Activated T-helper 17 cell treated with anti-CD3 and anti-CD28 coated beads, Interleukin-2, amount 50 U/mL, for 72 hours (primary cell): ENCODE measurements around the gene SLX9. TPM values are rescaled to one million over a fixed set of nuclear protein-coding genes. Genes with fewer than 3 reads are reported as not detected.

Source experiments
- ATAC-seq: fragments of 150-1000 bp; cut with Tn5 transposase; replicated peaks from 2 replicates; pipeline ENCODE4 v1.10.0; 2021; ENCODE audit warnings: mild to moderate bottlenecking, moderate library complexity
- H3K27ac Mint-ChIP-seq: one replicate; pipeline ENCODE4 v1.8.0; 2022; ENCODE audit warnings: mixed read lengths
- H3K27me3 Mint-ChIP-seq: one replicate; pipeline ENCODE4 v1.8.0; 2022; ENCODE audit warnings: mixed read lengths
- H3K36me3 Mint-ChIP-seq: one replicate; pipeline ENCODE4 v1.8.0; 2022; ENCODE audit warnings: low read depth, mild to moderate bottlenecking, mixed read lengths
- H3K4me1 Mint-ChIP-seq: one replicate; pipeline ENCODE4 v1.8.0; 2022; ENCODE audit warnings: mixed read lengths
- H3K4me3 Mint-ChIP-seq: one replicate; pipeline ENCODE4 v1.8.0; 2022; ENCODE audit warnings: mild to moderate bottlenecking, mixed read lengths
- H3K9me3 Mint-ChIP-seq: one replicate; pipeline ENCODE4 v1.8.0; 2022; ENCODE audit warnings: mixed read lengths
- total RNA-seq, 2 donors: library from RNA; stranded (reverse); gene quantifications; one replicate each; pipeline ENCODE4 v1.2.3, GENCODE V29; 2022

The SLX9 gene
- total RNA-seq, 2 donors from 2014 or later: 28.6 to 56.7 TPM

DNA sequence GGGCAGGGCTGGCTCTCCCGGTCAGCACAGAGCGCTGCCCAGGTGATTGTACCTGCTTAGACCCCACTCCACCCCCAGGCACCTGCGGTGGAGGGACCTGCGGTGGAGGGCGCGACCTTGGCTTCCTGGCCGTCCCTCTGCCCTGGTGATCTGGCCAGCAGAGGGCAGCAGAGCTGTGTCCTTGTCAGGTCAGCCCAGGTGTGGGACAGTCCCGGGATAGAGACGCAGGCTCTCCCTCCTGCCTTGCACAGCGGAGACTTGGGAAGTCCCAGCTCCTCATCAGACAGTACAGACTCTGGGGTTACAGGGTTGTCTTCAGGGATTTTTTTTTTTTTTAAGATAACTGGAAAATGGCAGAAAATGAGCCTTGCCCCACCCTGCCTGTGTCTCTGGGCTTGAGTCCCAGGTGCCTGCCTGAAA is 10.0 kb downstream of the SLX9 start:
- H3K4me3 Mint-ChIP-seq: no peak overlapping the region
- H3K27me3 Mint-ChIP-seq: no peaks in the 10 kb centered on the region
- no peaks in the 10 kb centered on the region for H3K9me3 Mint-ChIP-seq
- peak; percentile 96 for ATAC-seq
- no peak overlapping the region for H3K27ac Mint-ChIP-seq
- peaks cover 26% of the 10 kb centered on the region for H3K36me3 Mint-ChIP-seq
- no peaks in the 10 kb centered on the region for H3K4me1 Mint-ChIP-seq

- no peak overlapping the region for H3K27ac Mint-ChIP-seq
- no peak overlapping the region for H3K4me3 Mint-ChIP-seq
- H3K4me1 Mint-ChIP-seq: no peaks in the 10 kb centered on the region
- no peak for ATAC-seq
- H3K36me3 Mint-ChIP-seq: peaks cover 26% of the 10 kb centered on the region
- H3K27me3 Mint-ChIP-seq: no peaks in the 10 kb centered on the region
- H3K9me3 Mint-ChIP-seq: no peaks in the 10 kb centered on the region
These were observed 10.5 kb downstream of the SLX9 start for GRCh38 chr21:44950351-44950750.

- Mint-ChIP-seq H3K27me3 (no peaks in the 10 kb centered on the region), H3K4me1 (peaks cover 4% of the 10 kb centered on the region), H3K9me3 (no peaks in the 10 kb centered on the region), H3K4me3 (no peak overlapping the region), H3K27ac (no peak overlapping the region), H3K36me3 (peaks cover 27% of the 10 kb centered on the region)
- no peak for ATAC-seq
These were observed 11.5 kb downstream of the SLX9 start for GRCh38 chr21:44951186-44951915.

DNA sequence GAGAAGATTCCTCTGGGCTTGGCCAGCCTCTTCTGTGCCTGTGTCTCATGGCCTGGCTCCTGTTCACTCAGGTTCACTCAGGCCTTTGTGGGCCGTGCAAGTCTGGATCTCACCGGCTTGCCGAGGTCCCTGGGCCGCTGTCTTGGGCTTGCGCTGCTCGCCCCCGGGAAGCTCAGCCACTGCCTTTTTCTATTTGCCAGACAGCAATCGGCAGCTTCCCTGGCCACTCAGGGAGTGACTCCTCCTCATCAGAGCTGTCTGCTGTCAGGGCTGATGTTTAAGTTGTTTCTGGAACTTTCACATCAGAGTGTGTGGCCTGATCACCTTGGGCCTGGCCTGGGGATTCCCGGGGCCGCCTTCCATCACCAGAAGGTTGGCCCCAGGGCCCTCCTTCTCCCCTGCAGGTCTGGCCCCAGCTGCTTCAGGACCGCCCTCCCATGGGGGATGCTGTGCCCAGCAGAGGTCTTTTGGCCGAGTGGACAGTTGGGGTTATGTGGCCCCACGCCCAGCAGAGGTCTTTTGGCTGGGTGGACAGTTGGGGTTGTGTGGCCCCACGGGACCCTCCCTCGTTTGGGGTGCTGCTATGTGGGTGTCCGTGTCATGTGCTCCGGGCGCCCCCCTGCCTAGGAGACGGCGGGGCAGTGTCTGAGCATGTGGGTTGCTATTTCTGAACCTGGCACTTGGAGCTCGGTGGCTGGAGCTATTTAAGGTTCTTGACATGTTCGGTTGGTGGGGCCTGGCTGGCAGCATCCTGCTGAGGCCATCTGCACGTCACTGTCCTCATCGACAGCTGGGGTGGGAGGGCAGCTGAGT is 12.5 kb downstream of the SLX9 start:
- Mint-ChIP-seq H3K4me3 (no peak overlapping the region), H3K9me3 (no peaks in the 10 kb centered on the region), H3K27ac (no peak overlapping the region), H3K27me3 (no peaks in the 10 kb centered on the region), H3K36me3 (peaks cover 35% of the 10 kb centered on the region), H3K4me1 (peaks cover 4% of the 10 kb centered on the region)
- ATAC-seq: no peak

- Mint-ChIP-seq H3K9me3 (no peaks in the 10 kb centered on the region), H3K4me1 (peaks cover 4% of the 10 kb centered on the region), H3K4me3 (no peak overlapping the region), H3K27me3 (no peaks in the 10 kb centered on the region), H3K27ac (no peak overlapping the region), H3K36me3 (peaks cover 42% of the 10 kb centered on the region)
- no peak for ATAC-seq
These were observed 13.2 kb downstream of the SLX9 start for GRCh38 chr21:44952929-44953627.

DNA sequence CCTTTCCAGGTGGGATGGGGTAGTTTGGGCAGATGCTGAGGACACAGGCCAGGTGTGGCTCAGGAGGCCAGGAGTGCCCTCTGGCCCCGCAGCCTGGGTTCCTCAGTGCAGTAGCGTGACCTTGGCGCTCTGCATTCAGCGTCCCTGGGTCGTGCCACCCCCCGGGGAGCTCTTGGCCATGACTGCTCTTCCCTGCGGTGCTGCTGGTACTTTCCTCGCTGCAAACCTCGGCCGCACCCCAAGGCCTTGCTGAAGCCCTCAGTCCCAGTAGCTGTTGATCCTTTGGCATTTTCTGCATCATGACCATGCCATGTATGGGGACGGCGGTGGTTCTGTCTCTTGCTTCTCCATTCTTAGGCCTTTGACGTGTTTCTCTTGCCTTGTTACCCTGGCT is 13.8 kb downstream of the SLX9 start:
- ATAC-seq: no peak
- no peaks in the 10 kb centered on the region for H3K27me3 Mint-ChIP-seq
- no peaks in the 10 kb centered on the region for H3K9me3 Mint-ChIP-seq
- peaks cover 4% of the 10 kb centered on the region for H3K4me1 Mint-ChIP-seq
- peaks cover 44% of the 10 kb centered on the region for H3K36me3 Mint-ChIP-seq
- H3K27ac Mint-ChIP-seq: no peak overlapping the region
- H3K4me3 Mint-ChIP-seq: no peak overlapping the region

GRCh38 chr21:44954281-44954771 is 14.5 kb downstream of the SLX9 start:
- no peak for ATAC-seq
- Mint-ChIP-seq H3K27ac (no peak overlapping the region), H3K36me3 (peaks cover 51% of the 10 kb centered on the region), H3K4me1 (peaks cover 4% of the 10 kb centered on the region), H3K27me3 (no peaks in the 10 kb centered on the region), H3K9me3 (no peaks in the 10 kb centered on the region), H3K4me3 (no peak overlapping the region)

GRCh38 chr21:44955141-44955797 is 15.4 kb downstream of the SLX9 start:
- Mint-ChIP-seq H3K4me1 (peaks cover 4% of the 10 kb centered on the region), H3K4me3 (no peak overlapping the region), H3K27ac (peak overlapping the region; percentile 19), H3K9me3 (no peaks in the 10 kb centered on the region), H3K36me3 (peaks cover 57% of the 10 kb centered on the region), H3K27me3 (no peaks in the 10 kb centered on the region)
- no peak for ATAC-seq

GRCh38 chr21:44955798-44956175 is 16.0 kb downstream of the SLX9 start:
- Mint-ChIP-seq H3K4me3 (no peak overlapping the region), H3K9me3 (no peaks in the 10 kb centered on the region), H3K4me1 (peaks cover 4% of the 10 kb centered on the region), H3K27me3 (no peaks in the 10 kb centered on the region), H3K36me3 (peaks cover 63% of the 10 kb centered on the region), H3K27ac (peak overlapping the region; percentile 19)
- no peak for ATAC-seq

DNA sequence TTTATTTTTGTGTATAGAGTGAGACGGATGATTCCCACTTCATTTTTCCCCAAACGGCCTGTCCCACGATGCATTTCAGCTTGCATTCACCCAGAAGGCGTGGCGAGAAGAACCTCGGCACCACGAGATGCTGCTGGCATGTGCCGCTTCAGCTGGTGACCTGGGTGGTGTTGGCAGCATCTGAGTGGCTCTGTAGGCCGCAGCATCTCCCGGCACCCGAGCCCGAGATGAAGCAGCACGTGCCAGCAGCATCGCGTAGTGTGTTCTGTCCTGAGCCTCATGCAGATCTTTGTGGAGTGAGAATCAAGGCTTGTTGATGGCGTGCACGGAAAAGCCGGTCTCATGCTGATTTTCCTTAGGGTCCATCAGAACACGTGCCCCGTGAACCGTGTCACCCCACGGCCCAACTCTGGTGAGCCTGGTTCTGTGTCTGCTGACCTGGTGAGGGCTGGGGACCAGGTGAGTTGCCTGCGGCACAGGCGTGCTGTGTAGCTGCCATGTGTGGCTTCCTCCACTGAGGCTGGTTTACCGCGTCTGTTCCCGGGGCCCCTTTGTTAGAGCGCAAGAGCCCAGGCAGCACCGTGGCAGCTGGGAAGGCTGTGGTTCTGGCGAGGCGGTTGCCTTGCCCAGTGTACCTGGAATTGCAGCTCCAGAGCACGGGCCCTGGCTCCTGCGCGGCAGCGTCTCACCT is 16.7 kb downstream of the SLX9 start:
- no peak overlapping the region for H3K4me3 Mint-ChIP-seq
- no peak overlapping the region for H3K27ac Mint-ChIP-seq
- H3K27me3 Mint-ChIP-seq: no peaks in the 10 kb centered on the region
- no peak for ATAC-seq
- H3K9me3 Mint-ChIP-seq: no peaks in the 10 kb centered on the region
- peaks cover 70% of the 10 kb centered on the region for H3K36me3 Mint-ChIP-seq
- H3K4me1 Mint-ChIP-seq: peaks cover 4% of the 10 kb centered on the region

DNA sequence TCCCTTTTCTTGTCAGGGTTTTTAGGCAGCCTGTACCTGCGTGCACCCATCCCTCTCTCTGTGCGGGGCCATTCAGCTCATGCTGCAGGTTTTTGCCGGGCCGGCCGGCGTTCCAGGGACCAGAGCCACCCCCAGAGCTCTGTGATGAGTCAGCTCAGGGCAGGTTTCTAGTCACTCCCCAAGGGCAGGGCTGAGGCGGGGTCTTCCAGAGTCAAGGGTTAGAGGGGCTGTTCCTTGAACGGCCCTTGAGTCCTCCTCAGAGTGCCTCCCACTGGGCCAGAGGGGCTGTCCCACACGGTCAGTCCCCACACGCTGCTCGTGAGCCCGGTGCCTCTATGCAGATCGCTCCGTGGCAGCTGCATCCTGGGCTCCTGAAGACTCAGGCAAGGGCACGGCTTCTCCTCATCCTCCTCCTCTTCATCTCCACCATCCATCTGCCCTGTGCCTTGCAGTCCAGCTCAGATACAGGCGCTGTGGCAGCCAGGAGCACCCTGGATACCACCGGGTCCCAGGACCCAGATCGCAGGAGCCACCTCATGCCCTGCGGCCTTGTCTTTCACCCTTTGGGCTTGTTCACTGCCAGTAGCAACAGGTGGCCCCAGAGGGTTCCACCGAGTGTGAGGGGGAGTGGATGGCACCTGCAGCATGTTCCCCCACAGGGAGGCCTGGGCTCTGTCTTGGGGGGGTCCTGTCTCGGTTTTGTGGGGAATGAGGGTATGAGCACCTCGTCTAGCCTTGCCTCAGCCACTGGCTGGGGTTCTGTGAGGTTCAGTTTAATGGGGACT is 17.4 kb downstream of the SLX9 start:
- Mint-ChIP-seq H3K4me3 (no peak overlapping the region), H3K4me1 (peaks cover 4% of the 10 kb centered on the region), H3K27ac (no peak overlapping the region), H3K36me3 (peaks cover 77% of the 10 kb centered on the region), H3K27me3 (no peaks in the 10 kb centered on the region), H3K9me3 (no peaks in the 10 kb centered on the region)
- ATAC-seq: no peak

GRCh38 chr21:44957901-44958451 is 18.1 kb downstream of the SLX9 start:
- Mint-ChIP-seq H3K4me1 (peaks cover 4% of the 10 kb centered on the region), H3K36me3 (peaks cover 84% of the 10 kb centered on the region), H3K27me3 (no peaks in the 10 kb centered on the region), H3K9me3 (no peaks in the 10 kb centered on the region), H3K27ac (no peak overlapping the region), H3K4me3 (no peak overlapping the region)
- ATAC-seq: no peak
